ENCODE results near the gene MPHOSPH8. TPM values are rescaled to one million over a fixed set of nuclear protein-coding genes. Genes with fewer than 3 reads are reported as not detected.
A peak's percentile ranks its signal among the peaks of the same experiment; 100 is the strongest.

MPHOSPH8 gene
- total and polyA plus RNA-seq, 10 donors = 16.6 to 59.6 (median 42.2) TPM

- Histone ChIP-seq H3K27me3 (replicated peaks in 1 of 7) (no peaks in the 10 kb centered on the region), H3K27ac (peak overlapping the region in 1 of 8 donors; percentile 19), H3K4me3 (no peak overlapping the region), H3K4me1 (peaks cover 0 to 4% (median 0%) of the 10 kb centered on the region in 6 donors), H3K36me3 (peaks cover 14 to 100% (median 95%) of the 10 kb centered on the region in 6 donors), H3K9me3 (no peaks in the 10 kb centered on the region)
- no peak for TF ChIP-seq CTCF (IDR thresholded peaks at IDR 0.05 in 8 of 11, conservative IDR thresholded peaks at IDR 0.05 in 3 of 11)
- TF ChIP-seq POLR2A (IDR thresholded peaks at IDR 0.05) = no peak
- no peak for TF ChIP-seq POLR2AphosphoS5 (IDR thresholded peaks at IDR 0.05)
- DNase-seq = no peak
- intact Hi-C loops (cut with DNase I; ENCODE audit: low total_unique reads) = no loop called here
- WGBS, 5 donors = 79 to 89% (median 84%) methylated on average over 14 of the region's 14 CpGs
Observed at GRCh38 chr13:19664481-19665230, 31.2 kb downstream of the MPHOSPH8 start.

- peak; percentile 34 to 57 (median 35) for TF ChIP-seq POLR2AphosphoS5 (IDR thresholded peaks at IDR 0.05)
- no peak for TF ChIP-seq POLR2A (IDR thresholded peaks at IDR 0.05)
- 88 to 95% (median 92%) methylated on average over 12 to 14 of the region's 14 CpGs for WGBS, 5 donors
- Histone ChIP-seq H3K27me3 (replicated peaks in 1 of 7) (no peaks in the 10 kb centered on the region), H3K27ac (peak overlapping the region in 1 of 8 donors; percentile 19), H3K4me1 (peaks cover 0 to 12% (median 0%) of the 10 kb centered on the region in 6 donors), H3K4me3 (no peak overlapping the region), H3K9me3 (no peaks in the 10 kb centered on the region), H3K36me3 (peaks cover 14 to 100% (median 97%) of the 10 kb centered on the region in 6 donors)
- intact Hi-C loops (cut with DNase I; ENCODE audit: low total_unique reads) = no loop called here
- no peak for DNase-seq
Observed at GRCh38 chr13:19665427-19665859, 32.0 kb downstream of the MPHOSPH8 start.

- WGBS, 5 donors = 88 to 96% (median 94%) methylated on average over 9 of the region's 9 CpGs
- intact Hi-C loops (cut with DNase I; ENCODE audit: low total_unique reads) = no loop called here
- TF ChIP-seq CTCF (IDR thresholded peaks at IDR 0.05 in 8 of 11, conservative IDR thresholded peaks at IDR 0.05 in 3 of 11) (no peak), POLR2AphosphoS5 (IDR thresholded peaks at IDR 0.05) (peak in 1 of 3 donors; percentile 40)
Observed at GRCh38 chr13:19668778-19669177, 35.3 kb downstream of the MPHOSPH8 start.

GRCh38 chr13:19670147-19670546 is 36.7 kb downstream of the MPHOSPH8 start:
- H3K4me1 ChIP-seq = peaks cover 0 to 23% (median 2%) of the 10 kb centered on the region in 6 donors
- H3K9me3 ChIP-seq = no peaks in the 10 kb centered on the region
- H3K4me3 ChIP-seq = no peak overlapping the region
- H3K27me3 ChIP-seq (replicated peaks in 1 of 7) = no peaks in the 10 kb centered on the region
- WGBS, 5 donors = 50 to 67% (median 58%) methylated on average over 3 of the region's 3 CpGs
- H3K27ac ChIP-seq = peak overlapping the region in 3 of 8 donors; percentile 29 to 58 (median 34)
- no peak for DNase-seq
- intact Hi-C loops (cut with DNase I; ENCODE audit: low total_unique reads) = no loop called here
- peaks cover 9 to 100% (median 95%) of the 10 kb centered on the region in 6 donors for H3K36me3 ChIP-seq
- TF ChIP-seq POLR2A (IDR thresholded peaks at IDR 0.05) (no peak), POLR2AphosphoS5 (IDR thresholded peaks at IDR 0.05) (no peak), CTCF (IDR thresholded peaks at IDR 0.05 in 8 of 11, conservative IDR thresholded peaks at IDR 0.05 in 3 of 11) (no peak)

More at GRCh38 chr13:19668778-19669177, 35.3 kb downstream of the MPHOSPH8 start:
- no peak for DNase-seq
- no peaks in the 10 kb centered on the region for H3K9me3 ChIP-seq
- H3K36me3 ChIP-seq = peaks cover 9 to 100% (median 94%) of the 10 kb centered on the region in 6 donors
- H3K4me1 ChIP-seq = peaks cover 0 to 19% (median 0%) of the 10 kb centered on the region in 6 donors
- no peak overlapping the region for H3K4me3 ChIP-seq
- no peaks in the 10 kb centered on the region for H3K27me3 ChIP-seq (replicated peaks in 1 of 7)
- H3K27ac ChIP-seq = no peak overlapping the region

Measured in spleen (tissue), 11 donors.